Panc1 (cell line): Measurements from ENCODE around the gene VAPB. TPM values are rescaled to one million over a fixed set of nuclear protein-coding genes. Genes with fewer than 3 reads are reported as not detected.

Source experiments
- ATAC-seq: fragments of 200-7000 bp; cut with Tn5 transposase; 2 replicates; pipeline ENCODE4 v1.9.1; 2020; ENCODE audit warnings: mild to moderate bottlenecking, moderate library complexity
- BruUV-seq: library from RNA; stranded (reverse); fragments of 400-500 nt; replicated peaks from 2 replicates; lab custom pipeline; 2021; lab: Mats Ljungman, UMichigan
- CTCF ChIA-PET: fragments of 300-600 bp; sonication (Branson Sonifier 250); formaldehyde crosslinking; loops from one replicate; lab custom pipeline; 2022; ENCODE audit warnings: antibody characterized with exemption; lab: Charles Lee
- POLR2A ChIA-PET: fragments of 300-600 bp; sonication (Branson Sonifier 250); formaldehyde crosslinking; loops from one replicate; lab custom pipeline; 2022; ENCODE audit warnings: antibody characterized with exemption; lab: Charles Lee
- DNase-seq: peaks from one replicate; pipeline ENCODE4 v3.0.0-alpha.2; 2010; ENCODE audit warnings: low read depth, low spot score
- H3K27ac ChIP-seq: 2 replicates; pipeline ENCODE4 v1.5.1; 2011; ENCODE audit warnings: mild to moderate bottlenecking, low read length, inconsistent platforms
- H3K27me3 ChIP-seq: fragments of 200-500 bp; sonication (Bioruptor generic); 2 replicates; pipeline ENCODE4 v1.6.0; 2014; ENCODE audit warnings: low read length, inconsistent platforms; ENCODE audit not compliant: control insufficient read depth, insufficient read depth
- H3K36me3 ChIP-seq: fragments of 200-500 bp; sonication (Bioruptor generic); 2 replicates; pipeline ENCODE4 v1.5.1; 2014; ENCODE audit warnings: inconsistent platforms, mild to moderate bottlenecking, low read length, moderate library complexity; ENCODE audit not compliant: control insufficient read depth, insufficient read depth
- H3K4me1 ChIP-seq: 2 replicates; pipeline ENCODE4 v1.5.1; 2011; ENCODE audit warnings: inconsistent platforms, mild to moderate bottlenecking, low read length, moderate library complexity; ENCODE audit not compliant: control insufficient read depth, insufficient read depth
- H3K4me3 ChIP-seq, 2 experiments: 2 replicates each; pipeline ENCODE4 v1.5.1; 2011 to 2012; ENCODE audit warnings: low read depth in 2 of 2, low read length in 2 of 2, mild to moderate bottlenecking in 2 of 2, inconsistent platforms in 1 of 2, moderate library complexity in 1 of 2
- H3K9me3 ChIP-seq: fragments of 200-500 bp; sonication (Bioruptor generic); 2 replicates; pipeline ENCODE4 v1.5.1; 2014; ENCODE audit warnings: low read depth, mild to moderate bottlenecking, inconsistent platforms, low read length, moderate library complexity; ENCODE audit not compliant: control insufficient read depth, insufficient read depth
- POLR2AphosphoS5 ChIP-seq: IDR thresholded peaks from 2 replicates; pipeline ENCODE4 v1.6.1; 2012; ENCODE audit warnings: mild to moderate bottlenecking, low read depth, low read length, moderate library complexity
- SIN3A ChIP-seq: IDR thresholded peaks from 2 replicates; pipeline ENCODE4 v1.6.1; 2012; ENCODE audit warnings: low read depth, mild to moderate bottlenecking, low read length, moderate library complexity, borderline replicate concordance; ENCODE audit not compliant: insufficient read depth
- TCF7L2 ChIP-seq: IDR thresholded peaks from 2 replicates; pipeline ENCODE4 v1.6.1; 2011; ENCODE audit warnings: mild to moderate bottlenecking, low read depth, low read length, inconsistent platforms
- in situ Hi-C: cut with HindIII; loops from 2 replicates; pipeline ENCODE4 v1.10.0; 2016; ENCODE audit warnings: low sequenced_read_pairs, low pct_unique_long_range_greater_than_20kb
- intact Hi-C: fragments of 100-400 bp; cut with micrococcal nuclease; formaldehyde crosslinking; loops from one replicate; pipeline ENCODE4 v1.10.0; 2022; ENCODE audit not compliant: unreplicated experiment
- total RNA-seq: library from RNA; stranded (reverse); gene quantifications from one replicate; pipeline ENCODE4 v1.2.1, GENCODE V29; 2021; ENCODE audit not compliant: unreplicated experiment
- TF ChIP-seq, protein P1 (sequence below): fragments of 450-650 bp; IDR thresholded peaks from 2 replicates; pipeline ENCODE4 v1.5.1; 2017; ENCODE audit warnings: mild to moderate bottlenecking
- TF ChIP-seq, protein P2 (sequence below), 2 experiments: IDR thresholded peaks; 2 replicates each; pipeline ENCODE4 v1.6.1; 2011 to 2012; ENCODE audit warnings: low read depth in 2 of 2, control low read depth in 1 of 2, low read length in 1 of 2, mild to moderate bottlenecking in 1 of 2, moderate library complexity in 1 of 2; ENCODE audit not compliant: insufficient read depth in 1 of 2

The VAPB gene
- total RNA-seq, 1 experiment from 2014 or later = 50.9 TPM

DNA sequence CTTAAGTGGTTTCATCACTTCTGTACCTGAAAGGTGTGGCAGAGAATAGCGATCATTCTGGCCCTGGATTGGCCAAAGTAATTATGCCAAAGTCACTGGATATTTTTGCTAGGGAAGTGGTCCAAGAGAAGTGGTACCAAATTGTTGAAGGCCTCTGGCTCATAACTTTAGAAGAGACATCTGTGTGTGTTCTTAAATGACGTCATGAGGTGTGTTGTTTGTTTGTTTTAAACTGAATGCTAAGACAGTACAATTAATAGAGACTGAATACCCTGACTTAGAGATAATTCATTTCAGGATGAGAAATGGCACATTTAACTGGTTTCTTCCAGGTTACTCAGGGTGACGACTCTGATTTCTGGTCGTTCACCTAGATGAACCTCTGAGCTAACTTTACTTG lies 3.3 kb downstream of the VAPB start:
- TF ChIP-seq TCF7L2 = no peak
- TF ChIP-seq POLR2AphosphoS5 = no peak
- TF ChIP-seq SIN3A = no peak
- TF ChIP-seq, protein P1, sequence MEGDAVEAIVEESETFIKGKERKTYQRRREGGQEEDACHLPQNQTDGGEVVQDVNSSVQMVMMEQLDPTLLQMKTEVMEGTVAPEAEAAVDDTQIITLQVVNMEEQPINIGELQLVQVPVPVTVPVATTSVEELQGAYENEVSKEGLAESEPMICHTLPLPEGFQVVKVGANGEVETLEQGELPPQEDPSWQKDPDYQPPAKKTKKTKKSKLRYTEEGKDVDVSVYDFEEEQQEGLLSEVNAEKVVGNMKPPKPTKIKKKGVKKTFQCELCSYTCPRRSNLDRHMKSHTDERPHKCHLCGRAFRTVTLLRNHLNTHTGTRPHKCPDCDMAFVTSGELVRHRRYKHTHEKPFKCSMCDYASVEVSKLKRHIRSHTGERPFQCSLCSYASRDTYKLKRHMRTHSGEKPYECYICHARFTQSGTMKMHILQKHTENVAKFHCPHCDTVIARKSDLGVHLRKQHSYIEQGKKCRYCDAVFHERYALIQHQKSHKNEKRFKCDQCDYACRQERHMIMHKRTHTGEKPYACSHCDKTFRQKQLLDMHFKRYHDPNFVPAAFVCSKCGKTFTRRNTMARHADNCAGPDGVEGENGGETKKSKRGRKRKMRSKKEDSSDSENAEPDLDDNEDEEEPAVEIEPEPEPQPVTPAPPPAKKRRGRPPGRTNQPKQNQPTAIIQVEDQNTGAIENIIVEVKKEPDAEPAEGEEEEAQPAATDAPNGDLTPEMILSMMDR = no peak
- TF ChIP-seq, protein P2, sequence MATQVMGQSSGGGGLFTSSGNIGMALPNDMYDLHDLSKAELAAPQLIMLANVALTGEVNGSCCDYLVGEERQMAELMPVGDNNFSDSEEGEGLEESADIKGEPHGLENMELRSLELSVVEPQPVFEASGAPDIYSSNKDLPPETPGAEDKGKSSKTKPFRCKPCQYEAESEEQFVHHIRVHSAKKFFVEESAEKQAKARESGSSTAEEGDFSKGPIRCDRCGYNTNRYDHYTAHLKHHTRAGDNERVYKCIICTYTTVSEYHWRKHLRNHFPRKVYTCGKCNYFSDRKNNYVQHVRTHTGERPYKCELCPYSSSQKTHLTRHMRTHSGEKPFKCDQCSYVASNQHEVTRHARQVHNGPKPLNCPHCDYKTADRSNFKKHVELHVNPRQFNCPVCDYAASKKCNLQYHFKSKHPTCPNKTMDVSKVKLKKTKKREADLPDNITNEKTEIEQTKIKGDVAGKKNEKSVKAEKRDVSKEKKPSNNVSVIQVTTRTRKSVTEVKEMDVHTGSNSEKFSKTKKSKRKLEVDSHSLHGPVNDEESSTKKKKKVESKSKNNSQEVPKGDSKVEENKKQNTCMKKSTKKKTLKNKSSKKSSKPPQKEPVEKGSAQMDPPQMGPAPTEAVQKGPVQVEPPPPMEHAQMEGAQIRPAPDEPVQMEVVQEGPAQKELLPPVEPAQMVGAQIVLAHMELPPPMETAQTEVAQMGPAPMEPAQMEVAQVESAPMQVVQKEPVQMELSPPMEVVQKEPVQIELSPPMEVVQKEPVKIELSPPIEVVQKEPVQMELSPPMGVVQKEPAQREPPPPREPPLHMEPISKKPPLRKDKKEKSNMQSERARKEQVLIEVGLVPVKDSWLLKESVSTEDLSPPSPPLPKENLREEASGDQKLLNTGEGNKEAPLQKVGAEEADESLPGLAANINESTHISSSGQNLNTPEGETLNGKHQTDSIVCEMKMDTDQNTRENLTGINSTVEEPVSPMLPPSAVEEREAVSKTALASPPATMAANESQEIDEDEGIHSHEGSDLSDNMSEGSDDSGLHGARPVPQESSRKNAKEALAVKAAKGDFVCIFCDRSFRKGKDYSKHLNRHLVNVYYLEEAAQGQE (IDR thresholded peaks at IDR 0.05; ENCODE audit: insufficient read depth in 1 of 2, low read depth in 2 of 2, low read length in 1 of 2) = no peak
- Histone ChIP-seq H3K27me3 (no peaks in the 10 kb centered on the region), H3K4me1 (peaks cover 14% of the 10 kb centered on the region), H3K36me3 (peaks cover 4% of the 10 kb centered on the region), H3K27ac (no peak overlapping the region), H3K9me3 (no peaks in the 10 kb centered on the region), H3K4me3 (no peak overlapping the region)
- ChIA-PET POLR2A (no interaction called here), CTCF (no interaction called here)
- DNase-seq = no peak
- in situ Hi-C loops (no loop called here), intact Hi-C loops (no loop called here)
- BruUV-seq = no TSS peak
- no peak for ATAC-seq

DNA sequence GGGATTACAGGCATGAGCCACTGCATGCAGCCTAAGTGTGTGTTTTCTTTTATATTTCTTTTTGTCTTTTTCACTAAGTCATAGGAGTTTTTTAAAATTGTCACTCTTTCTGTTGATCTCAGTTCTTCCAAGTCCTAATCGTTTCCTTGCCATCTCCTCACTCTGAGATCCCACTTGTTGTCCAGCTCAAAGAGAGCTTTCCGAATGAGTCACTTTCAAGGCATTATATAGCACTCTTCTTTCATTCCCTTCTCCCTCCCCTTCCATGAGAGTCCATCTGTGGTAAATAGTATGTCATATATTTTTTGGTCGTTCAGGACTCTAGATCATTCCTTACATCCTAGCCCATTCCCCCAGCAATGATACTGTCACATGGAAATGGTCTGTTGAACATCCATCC lies 4.3 kb downstream of the VAPB start:
- CTCF ChIA-PET = no interaction called here
- BruUV-seq = no TSS peak

More for the DNA sequence above, 4.3 kb downstream of the VAPB start:
- no peak overlapping the region for H3K27ac ChIP-seq
- no peak for DNase-seq
- H3K27me3 ChIP-seq = no peaks in the 10 kb centered on the region
- H3K9me3 ChIP-seq = no peaks in the 10 kb centered on the region
- POLR2A ChIA-PET = no interaction called here
- no peak for TF ChIP-seq TCF7L2
- TF ChIP-seq, protein P2 (IDR thresholded peaks at IDR 0.05; ENCODE audit: insufficient read depth in 1 of 2, low read depth in 2 of 2, low read length in 1 of 2) = no peak
- TF ChIP-seq, protein P1 = no peak
- no peak for TF ChIP-seq POLR2AphosphoS5
- in situ Hi-C loops = no loop called here
- intact Hi-C loops = no loop called here
- no peak for ATAC-seq
- H3K4me1 ChIP-seq = peaks cover 14% of the 10 kb centered on the region
- no peak overlapping the region for H3K4me3 ChIP-seq
- peaks cover 4% of the 10 kb centered on the region for H3K36me3 ChIP-seq
